Activated CD8-positive, alpha-beta memory T cell treated with anti-CD3 and anti-CD28 coated beads, Interleukin-2, amount 50 U/mL, for 4 hours (primary cell): ENCODE data around the gene SLC24A4.

Source experiments
- DNase-seq: peaks from one replicate; pipeline ENCODE4 v3.0.0-alpha.2; 2020

The SLC24A4 gene

DNA sequence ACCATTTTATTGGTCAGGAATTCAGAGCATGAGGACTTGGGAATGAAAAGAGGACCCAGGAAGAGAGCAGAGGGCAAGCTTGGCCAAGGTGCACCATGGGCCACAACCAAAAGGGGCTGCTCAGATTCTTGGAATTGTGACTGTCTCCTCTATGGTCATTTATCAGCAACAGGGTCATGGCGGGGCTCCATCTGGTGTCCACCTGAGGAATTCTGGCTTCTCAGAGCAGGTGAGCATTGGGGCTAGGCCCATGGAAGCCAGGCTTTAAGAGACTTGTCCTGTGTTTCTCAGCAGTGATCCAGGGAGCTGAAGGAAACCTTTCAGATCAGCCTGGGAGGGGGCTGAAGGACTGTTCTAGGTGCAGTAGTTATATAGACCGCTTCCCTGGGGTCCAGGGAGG is 188.0 kb downstream of the SLC24A4 start:
- DNase-seq, result no peak

DNA sequence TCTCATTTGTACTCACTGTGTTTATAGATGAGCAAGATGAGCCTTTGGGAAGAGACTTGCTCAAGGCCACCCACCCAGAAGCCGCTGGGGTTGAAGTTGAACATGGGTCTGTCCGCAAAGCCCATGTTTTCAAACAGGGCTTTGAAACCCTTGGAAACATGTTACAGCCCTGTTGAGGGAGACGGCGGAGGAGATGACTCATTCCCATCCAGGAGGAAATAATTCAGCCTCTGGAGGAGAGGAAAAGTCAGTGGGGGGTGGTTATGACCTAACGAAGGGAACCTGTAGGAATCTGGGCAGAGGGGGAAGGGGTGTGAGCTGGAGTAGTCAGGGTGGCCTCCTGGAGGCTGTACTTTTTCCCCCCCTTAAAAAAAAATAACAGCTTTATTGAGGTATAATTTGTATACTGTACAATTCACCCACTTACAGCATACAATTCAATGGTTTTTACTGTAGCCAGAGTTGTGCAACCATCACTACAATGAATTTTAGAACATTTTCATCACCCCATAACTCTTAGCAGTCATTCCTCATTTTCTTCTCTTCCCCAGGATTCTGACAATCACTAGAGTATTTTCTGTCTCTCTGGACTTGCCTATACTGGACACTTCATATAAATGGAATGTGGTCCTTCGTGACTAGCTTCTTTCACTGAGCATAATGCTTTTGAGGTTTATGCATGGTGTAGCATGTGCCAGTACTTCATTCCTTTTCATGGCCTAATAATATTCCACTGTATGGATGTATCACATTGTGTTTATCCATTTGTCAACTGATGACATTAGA is 188.7 kb downstream of the SLC24A4 start:
- no peak for DNase-seq

DNA sequence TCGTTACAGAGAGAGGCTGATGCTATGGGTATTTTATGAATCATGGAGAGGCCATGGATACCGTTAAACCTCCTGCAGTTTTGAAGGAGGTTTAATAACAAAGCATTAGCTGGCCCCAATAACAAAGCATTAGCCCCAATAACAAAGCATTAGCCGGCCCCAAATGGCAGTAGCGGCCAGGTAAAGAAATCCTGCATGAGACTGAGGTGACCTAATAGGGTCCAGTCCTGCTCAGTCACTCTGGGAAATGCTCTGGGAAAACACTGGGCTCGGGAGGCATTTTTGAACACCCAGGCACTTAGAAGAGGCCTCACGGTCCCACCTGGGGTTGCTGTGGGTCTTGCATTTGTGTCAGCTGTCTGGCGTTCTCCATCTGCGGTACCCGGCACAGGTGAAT is 189.8 kb downstream of the SLC24A4 start:
- no peak for DNase-seq

DNA sequence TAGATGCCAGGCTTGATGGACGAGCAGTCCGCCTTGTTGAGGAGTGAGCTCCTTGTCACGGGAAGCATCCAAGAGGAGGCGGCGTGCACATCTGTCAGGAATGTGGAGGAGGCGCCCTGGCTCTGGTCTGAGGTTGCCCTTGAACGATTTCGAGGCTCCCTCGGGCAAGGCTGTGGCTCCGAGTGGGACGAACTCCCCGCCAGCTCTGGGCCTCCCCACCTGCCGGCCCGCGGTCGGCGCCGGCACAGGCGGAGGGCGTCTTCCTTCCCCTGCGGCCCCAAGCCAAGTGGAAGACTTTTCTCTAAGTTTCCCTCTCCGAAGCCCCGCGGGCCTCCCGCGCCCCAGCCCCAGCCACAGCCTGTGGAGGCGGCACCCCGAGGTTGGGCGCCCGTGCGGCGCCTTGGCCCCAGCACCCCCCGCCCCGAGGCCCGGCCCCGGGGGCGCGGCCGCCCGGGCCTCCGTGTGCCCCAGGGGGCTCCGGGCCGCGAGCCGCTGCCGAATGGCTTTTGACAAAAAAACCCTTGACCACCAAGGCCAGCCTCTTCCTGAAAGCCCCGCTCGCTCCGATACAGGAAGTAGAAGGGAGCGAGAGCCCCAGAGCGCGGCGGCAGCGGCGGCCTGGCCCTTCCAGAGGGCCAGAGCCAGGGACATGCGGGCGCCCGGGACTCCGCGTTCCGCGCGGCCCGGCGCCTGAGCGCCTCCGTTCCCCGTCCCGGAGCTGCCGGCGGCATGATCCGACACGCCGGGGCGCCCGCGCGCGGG is 190.4 kb downstream of the SLC24A4 start, which contains the start of gene RIN3:
Gene RIN3 (plus strand): TSS at position 578 of the 762 bp plus-strand sequence. CDS start 152 bp downstream, at position 730.
- DNase-seq, result peak; percentile 66

DNA sequence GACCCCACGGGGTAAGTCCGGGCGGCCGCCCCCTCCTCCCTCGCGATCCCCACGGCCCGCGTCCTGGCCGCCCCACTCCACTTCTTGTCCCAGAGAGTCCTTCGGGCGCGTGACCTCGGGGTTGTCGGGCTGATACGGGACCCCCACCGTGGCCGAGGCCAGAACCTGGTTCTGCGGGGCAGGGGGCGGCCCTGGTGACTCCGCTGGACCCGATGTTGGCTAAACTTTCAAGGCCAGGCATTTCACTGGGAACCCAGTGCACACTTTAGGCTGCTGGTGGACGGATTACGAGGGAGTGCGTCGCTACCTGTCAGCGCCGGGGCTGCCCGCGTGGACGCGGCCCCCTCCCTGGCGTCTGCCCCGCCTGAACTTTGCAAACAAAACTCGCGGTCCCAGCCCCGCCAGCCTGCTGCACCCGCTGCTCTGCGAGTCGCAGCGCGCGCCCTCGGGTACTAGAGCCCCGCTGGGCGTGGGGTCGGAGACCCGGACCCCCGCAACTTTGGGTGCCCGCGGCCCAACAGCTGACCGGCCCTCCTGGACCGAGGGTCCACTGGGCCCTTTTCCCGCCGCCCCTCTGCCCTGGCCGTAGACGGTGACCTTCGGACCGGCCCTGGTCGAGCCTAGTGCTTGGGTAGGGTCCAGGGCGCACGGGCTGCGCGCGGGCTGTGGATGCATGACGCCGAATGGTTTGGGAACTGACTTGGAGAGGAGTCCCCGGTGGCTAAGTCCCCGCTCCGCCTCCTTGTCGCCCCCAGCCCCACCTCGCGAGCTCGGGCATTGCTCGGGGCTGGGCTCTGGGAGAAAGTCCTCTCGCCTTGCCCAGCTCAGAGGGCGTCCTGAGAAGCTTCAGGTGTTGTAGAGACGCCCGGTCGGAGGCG is 191.2 kb downstream of the SLC24A4 start:
- DNase-seq, result peak; percentile 70

DNA sequence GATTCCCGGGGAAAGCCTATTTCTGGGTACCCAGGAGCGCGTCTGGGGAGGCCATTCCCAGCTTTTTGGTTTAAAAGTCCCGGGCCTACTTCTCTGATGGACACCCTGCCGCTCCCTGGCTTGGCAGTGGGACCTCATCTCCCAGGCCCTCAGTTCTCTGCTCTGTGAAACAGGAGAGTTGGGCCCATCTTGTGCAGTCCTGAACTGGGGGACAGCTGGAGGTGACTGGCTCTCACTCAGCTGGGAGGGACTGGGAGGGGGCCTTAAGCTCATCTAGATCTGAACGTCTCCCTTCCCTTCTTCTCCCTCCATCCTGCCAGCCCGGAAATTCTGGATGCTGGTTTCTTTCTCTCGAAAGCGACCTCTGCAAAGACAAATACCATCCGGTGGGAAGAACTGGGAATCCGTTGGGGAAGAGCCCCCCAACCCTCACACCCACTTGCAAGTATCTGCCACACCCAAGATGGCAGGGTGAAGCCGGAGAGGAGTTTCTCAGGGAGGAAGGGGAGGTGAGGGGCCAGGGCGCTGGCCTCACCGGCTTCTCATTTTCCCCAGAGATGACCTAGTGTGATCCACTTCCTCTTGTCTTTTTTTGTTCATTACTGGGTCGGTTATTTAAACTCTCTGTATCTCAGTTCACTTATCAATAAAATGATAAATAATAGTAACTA is 192.0 kb downstream of the SLC24A4 start:
- DNase-seq, result no peak

DNA sequence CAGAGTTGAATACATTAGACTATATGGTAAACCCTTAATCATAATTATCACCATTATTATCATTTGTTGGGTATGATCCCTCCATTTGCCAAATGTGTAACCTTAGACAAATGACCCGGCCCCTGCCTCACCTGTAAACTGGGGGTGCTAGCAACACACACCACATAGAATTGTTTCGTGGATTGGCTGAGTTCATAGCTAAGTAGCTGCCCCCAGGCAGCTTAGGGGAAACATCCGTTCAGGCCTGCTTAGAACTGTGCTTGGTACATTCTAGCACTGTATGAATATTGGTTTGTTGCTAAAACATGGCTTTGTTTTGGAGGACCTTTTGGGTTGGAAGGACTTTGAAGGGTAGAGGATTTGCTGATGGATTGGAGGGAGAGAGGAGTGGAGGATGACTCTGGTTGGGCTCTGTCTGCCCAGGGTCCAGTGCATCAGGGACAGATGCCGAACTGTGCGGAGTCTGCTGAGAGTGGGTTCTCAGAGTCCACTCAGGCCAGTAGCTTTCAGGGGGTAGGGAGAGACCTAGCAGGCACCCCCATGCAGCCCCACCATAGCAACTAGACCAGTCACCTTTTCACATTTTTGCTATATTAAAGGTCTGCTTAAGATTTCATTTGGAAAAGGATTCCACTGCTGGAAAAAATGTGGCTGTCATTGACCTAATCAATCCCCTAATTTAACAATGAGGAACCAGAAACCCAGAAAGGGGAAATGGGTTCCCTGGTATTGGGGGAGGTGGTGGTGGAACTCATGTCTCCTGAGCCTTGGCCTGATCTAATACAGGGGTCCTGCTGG is 192.8 kb downstream of the SLC24A4 start:
- DNase-seq, result no peak

DNA sequence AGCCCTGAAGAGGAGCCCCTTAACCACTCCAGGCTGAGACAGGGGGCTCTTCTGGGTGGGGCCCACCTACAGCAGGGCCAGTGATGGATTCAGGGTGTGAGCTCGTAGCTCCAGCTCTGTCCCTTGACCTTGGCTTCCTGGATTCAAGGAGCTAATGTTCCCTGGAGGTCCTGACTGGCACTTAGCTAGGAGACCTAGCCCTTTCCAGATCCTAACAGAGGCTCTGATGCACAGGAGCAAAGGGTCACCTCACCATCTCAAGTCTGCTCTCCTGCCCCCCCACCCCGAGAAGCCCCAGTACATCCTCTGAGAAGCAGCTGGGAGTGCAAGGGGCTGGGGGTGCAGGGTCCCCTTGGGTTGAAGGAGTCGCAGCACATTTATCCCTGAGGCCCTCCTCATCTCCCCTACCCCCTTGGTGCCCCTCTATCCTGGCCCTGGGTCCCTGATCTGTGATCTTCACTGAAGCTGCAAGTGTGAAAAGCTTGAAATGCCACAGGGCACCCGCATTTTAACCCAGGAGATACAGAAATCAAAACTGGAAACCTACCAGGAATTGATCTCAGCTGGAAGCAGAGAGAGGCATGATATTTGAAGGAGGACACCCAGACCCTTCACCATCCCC is 193.5 kb downstream of the SLC24A4 start:
- DNase-seq, result no peak

DNA sequence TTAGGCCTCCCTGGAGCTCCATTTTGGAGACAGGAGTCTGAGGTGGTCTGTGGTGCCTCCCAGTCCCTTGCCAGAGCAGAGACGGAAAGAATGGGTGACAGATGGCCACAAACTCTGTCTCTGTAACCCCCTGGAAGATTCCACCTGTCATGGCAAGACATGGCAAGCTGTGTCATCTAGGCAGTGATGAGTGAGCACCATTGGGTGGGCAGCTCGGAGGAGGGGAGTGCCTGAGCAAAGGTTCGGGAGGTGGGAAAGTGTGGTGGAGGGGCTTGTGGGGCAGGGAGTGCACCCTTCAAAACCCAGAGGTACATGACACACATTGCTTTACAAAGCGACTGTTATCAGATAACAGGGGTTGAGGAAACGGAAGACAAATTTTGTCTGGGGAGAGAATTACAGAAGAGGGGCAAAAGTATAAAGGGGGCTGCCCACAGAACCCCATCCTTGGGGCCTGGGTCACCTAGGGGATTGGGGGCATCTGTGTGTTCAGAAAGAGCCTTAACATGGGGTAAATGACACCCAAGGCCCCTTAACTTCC is 194.1 kb downstream of the SLC24A4 start:
- peak; percentile 74 for DNase-seq

DNA sequence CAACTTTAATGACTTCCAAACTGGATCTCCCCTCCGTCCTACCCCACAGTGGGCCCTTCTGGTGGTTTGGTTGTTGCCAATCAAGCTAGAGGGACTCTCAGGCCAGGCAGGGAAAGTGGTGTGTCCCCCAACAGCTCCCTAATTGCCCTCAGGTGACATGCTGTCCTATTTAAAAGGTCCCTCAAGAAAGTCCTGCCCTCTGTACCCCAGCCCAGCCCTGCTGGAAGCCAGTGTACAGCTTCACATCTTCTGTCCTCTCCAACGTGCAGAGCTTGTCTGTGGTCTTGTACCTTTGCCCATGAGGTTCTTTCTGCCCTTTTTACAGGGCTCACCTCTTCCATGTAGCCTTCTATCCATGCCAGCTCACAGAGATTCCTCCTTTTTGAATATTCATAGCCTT is 194.8 kb downstream of the SLC24A4 start:
- DNase-seq, result no peak

DNA sequence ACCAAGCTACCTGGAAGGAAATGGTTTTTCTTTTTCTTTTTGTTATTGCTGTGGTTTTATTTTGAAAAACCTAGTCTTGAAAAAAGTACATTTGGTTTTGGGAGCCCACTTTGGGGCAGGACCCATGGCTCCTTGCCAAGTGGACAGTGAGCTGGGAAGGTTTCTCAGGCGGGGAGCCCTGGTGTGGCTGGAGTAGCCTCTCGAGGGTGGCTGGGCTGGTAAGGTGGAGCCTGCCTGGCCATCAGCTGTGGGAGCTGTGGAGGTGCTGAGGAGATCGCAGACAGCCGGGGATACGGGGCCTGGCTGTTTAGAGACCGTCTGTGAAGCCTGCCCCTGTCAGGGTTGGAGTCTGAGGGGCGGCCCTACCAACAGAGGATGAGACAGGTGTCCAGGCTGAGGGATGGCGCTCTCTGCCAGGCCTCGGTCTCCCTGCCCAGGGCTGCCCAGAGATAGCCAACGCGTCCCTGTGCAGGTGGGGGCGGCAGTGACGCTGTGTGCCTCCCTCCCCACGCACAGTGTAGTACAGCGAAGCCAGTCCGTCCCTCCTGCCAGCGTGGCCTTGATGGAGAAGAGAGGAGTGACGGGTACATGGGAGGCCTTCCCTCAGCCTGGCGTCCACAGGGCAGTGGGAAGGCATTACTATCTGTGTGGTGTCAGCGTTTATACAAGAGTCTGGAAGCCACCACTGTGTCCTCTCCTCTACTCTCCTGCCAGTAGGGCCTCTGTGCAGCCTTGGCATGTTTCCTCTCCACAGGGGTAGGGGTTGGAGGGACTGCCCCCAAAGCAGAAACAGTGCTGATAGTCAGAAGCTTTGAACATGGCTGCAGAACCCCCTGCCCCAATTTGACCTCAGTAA is 196.5 kb downstream of the SLC24A4 start:
- no peak for DNase-seq

DNA sequence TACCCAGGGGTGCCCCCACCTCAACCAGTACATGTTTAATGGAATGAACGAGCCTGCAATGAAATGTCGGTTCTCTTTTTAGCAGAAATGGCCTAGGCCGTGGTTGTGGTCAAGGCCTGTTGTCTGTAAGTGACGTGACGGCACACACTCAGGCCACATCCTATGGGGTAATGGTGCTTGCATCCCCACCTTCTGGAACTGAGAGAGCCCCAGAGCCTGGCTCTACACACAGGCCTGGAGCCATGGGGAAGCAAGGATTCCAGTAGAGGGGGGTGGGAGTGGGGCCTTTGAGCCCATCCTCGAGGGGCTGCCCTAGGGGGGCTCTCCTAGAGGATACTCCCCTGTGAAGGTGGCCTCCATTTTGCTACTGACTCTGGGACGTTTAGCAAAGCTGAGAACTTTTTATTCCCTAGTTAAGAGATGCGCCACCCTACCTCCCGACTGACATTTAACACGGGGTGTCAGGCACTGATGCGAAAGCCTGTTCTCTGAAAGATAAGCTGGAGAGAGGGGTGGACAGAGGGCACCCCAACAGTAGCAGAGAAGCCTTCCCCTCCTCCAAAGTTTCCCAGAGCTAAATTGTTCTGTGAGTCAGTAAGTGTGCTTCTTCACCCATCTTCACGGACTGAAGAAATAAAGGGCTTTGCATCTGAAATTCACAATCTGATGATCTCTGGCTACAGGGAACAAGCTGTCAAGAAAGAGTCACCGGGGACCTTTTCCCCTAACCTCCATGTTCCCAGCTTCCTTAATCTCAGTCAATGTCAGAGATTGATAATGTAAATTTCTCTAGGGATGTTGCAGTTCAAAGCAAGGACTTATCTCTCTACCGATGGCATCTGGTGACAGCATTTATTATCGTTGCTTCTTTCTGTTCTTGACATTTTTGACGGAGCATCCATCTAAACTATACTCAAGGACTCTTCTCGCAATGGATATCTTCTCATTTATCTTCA is 197.4 kb downstream of the SLC24A4 start:
- no peak for DNase-seq

DNA sequence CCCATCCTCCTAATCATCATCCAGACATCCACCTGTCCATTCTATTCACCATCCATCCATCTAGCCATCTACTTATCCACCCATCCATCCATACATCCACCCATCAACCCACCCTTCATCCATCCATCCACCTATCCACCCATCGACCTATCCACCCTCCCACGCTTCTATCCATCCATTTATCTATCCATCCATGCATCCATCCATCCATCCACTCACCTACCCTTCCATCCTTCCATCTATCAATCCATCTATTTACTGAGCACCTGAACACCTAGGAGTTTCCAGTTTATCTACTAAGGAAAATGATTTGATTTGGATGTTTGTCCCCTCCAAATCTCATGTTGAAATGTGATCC is 198.1 kb downstream of the SLC24A4 start:
- DNase-seq, result no peak

DNA sequence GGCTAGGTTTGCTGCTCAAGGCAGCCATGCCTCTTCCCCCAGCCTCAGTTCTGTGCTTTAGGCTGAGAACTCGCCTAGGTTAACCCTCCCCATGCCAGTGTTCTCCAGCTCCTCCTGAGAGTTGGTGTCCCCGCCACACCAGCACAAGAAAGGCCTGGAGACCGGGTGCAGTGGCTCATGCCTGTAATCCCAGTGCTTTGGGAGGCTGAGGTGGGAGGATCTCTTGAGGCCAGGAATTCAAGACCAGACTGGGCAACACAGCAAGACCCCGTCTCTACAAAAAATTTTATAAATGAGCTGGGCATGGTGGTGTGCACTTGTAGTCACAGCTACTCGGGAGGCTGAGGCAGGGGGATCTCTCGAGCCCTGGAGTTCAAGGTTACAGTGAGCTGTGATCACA is 200.8 kb downstream of the SLC24A4 start:
- DNase-seq, result no peak

DNA sequence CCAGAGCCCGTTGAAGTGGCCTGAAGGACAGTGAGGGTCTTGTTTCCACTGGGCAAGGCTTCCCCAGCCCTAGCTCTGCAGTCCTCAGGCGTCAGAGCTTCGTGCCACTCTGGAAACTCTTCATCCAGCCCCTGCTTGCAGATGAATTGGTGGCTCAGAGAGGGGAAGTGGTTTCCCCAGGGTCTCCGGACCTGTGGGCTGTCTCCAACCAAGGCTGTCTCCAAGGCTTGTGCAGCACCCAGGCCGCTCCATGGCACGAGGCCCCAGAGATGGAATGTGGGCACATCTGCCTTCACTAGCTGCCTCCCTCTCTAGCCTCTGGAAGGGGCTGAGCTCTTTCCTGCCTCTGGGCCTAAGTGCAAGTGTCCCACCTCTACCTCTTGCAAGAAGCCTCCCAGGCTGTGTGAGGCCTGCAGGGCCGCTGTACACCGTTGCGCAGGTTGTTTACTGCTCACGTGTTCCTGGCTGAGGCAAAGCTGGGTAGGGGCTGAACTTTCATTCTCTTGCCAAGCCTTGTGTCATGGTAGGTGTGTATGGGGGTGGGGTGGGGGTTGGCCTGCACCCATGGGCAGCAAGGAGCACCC is 201.7 kb downstream of the SLC24A4 start:
- DNase-seq, result no peak

DNA sequence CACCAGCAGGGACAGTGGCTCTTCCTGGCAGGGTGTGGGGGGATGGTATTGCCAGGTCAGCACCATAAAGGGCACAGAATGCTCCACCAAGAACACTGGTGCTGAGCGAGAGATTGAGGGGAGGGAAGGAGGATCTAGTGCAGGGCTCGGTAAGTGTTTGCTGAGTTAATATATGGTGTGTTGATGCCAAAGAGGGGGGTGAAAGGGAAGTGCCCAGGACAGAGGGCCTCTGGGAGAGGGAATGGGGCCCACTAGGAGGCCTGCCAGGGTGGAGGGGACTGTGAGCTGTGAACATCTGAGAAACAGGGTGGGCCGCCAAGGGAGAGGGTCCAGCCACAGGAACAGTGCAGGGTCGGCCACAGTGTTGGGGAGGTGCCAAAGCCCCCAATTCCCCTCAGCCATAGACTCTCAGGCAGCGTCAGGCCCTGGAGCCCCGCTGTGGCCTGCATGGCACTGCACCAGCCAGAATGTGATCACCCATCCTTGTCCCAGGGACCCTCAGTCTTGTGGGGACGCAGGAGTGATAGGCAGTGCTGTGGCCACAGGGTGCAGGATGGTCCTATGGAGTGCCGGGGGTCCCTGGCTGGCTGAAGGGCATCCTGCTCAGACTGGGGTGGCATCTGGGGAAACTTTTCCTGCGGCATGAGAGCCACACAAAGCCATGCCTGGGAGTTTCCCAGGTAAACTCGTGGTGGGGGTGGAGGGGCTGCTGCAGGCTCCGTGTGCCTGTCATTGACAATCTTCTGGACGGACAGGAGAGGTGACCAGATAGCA is 202.5 kb downstream of the SLC24A4 start:
- no peak for DNase-seq

DNA sequence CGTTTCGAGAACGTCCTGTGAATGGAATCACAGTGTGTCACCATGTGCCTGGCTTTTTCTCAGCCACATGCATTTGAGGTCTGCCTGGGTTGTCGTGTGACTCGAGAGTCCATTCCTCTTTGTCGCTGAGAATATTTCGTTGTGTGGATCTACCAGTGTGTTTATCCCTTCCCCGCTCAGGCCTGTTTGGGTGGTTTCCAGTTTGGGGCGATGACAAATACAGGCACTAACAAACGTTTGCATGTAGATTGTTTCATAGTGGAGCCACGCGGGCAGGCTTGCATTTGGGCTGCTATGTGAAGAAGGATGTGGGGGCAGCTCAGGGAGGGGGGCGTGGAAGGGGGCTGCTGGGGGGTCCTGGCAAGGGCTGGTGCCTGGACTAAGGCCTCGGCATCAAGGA is 204.8 kb downstream of the SLC24A4 start:
- DNase-seq, result no peak
